H9 (cell line): ENCODE results near the gene HCFC2. TPM values are rescaled to one million over a fixed set of nuclear protein-coding genes. Genes with fewer than 3 reads are reported as not detected.

Experiments used
- DNase-seq: peaks from one replicate; pipeline ENCODE4 v3.0.0-alpha.2; 2017
- H2AFZ ChIP-seq: one replicate; pipeline ENCODE4 v1.6.1; 2013; ENCODE audit warnings: mild to moderate bottlenecking, low read length, control low read depth, moderate library complexity
- H2AK5ac ChIP-seq: 2 replicates; pipeline ENCODE4 v1.6.1; 2013; ENCODE audit warnings: low read length, control low read depth, mixed read lengths; ENCODE audit not compliant: insufficient read length
- H2BK120ac ChIP-seq: one replicate; pipeline ENCODE4 v1.6.1; 2013; ENCODE audit warnings: low read depth, mild to moderate bottlenecking, low read length, control low read depth, inconsistent platforms; ENCODE audit not compliant: poor library complexity, severe bottlenecking
- H2BK12ac ChIP-seq: 2 replicates; pipeline ENCODE4 v1.6.1; 2013; ENCODE audit warnings: low read length, control low read depth, mixed read lengths, low read depth; ENCODE audit not compliant: insufficient read length
- H2BK15ac ChIP-seq: 2 replicates; pipeline ENCODE4 v1.6.1; 2013; ENCODE audit warnings: low read depth, low read length, control low read depth
- H2BK20ac ChIP-seq: one replicate; pipeline ENCODE4 v1.6.1; 2013; ENCODE audit warnings: low read depth, mild to moderate bottlenecking, low read length, control low read depth, inconsistent platforms; ENCODE audit not compliant: poor library complexity, severe bottlenecking
- H2BK5ac ChIP-seq: 2 replicates; pipeline ENCODE4 v1.6.1; 2013; ENCODE audit warnings: low read length, control low read depth, mixed read lengths; ENCODE audit not compliant: insufficient read length
- H3K14ac ChIP-seq: 2 replicates; pipeline ENCODE4 v1.6.1; 2013; ENCODE audit warnings: low read length, control low read depth; ENCODE audit not compliant: insufficient read depth
- H3K18ac ChIP-seq: 2 replicates; pipeline ENCODE4 v1.6.1; 2013; ENCODE audit warnings: low read depth, mild to moderate bottlenecking, mixed read lengths, low read length, control low read depth; ENCODE audit not compliant: insufficient read length
- H3K23ac ChIP-seq: 2 replicates; pipeline ENCODE4 v1.6.1; 2013; ENCODE audit warnings: low read length, control low read depth, mixed read lengths, low read depth; ENCODE audit not compliant: insufficient read length
- H3K23me2 ChIP-seq: 2 replicates; pipeline ENCODE4 v1.6.1; 2013; ENCODE audit warnings: low read depth, mild to moderate bottlenecking, mixed read lengths, low read length, control low read depth; ENCODE audit not compliant: insufficient read length, poor library complexity, severe bottlenecking
- H3K27ac ChIP-seq: 2 replicates; pipeline ENCODE4 v1.5.1; 2013; ENCODE audit warnings: low read length, control low read depth, mixed read lengths, low read depth; ENCODE audit not compliant: insufficient read length
- H3K27me3 ChIP-seq: 2 replicates; pipeline ENCODE4 v1.6.1; 2013; ENCODE audit warnings: low read length, control low read depth, inconsistent platforms; ENCODE audit not compliant: insufficient read depth
- H3K4ac ChIP-seq: 2 replicates; pipeline ENCODE4 v1.6.1; 2013; ENCODE audit warnings: low read depth, mild to moderate bottlenecking, control low read depth, inconsistent platforms, low read length, moderate library complexity
- H3K4me1 ChIP-seq: 2 replicates; pipeline ENCODE4 v1.6.1; 2013; ENCODE audit warnings: low read length, control low read depth, inconsistent platforms; ENCODE audit not compliant: insufficient read depth
- H3K4me2 ChIP-seq: 2 replicates; pipeline ENCODE4 v1.6.1; 2013; ENCODE audit warnings: low read length, control low read depth, mixed read lengths; ENCODE audit not compliant: insufficient read length, insufficient read depth
- H3K56ac ChIP-seq: 2 replicates; pipeline ENCODE4 v1.6.1; 2013; ENCODE audit warnings: low read depth, mild to moderate bottlenecking, mixed read lengths, low read length, control low read depth; ENCODE audit not compliant: insufficient read length
- H3K79me1 ChIP-seq: 2 replicates; pipeline ENCODE4 v1.6.1; 2013; ENCODE audit warnings: low read depth, mild to moderate bottlenecking, moderate library complexity, low read length, control low read depth, inconsistent platforms; ENCODE audit not compliant: insufficient read depth, poor library complexity, severe bottlenecking
- H3K79me2 ChIP-seq: 2 replicates; pipeline ENCODE4 v1.6.1; 2013; ENCODE audit warnings: low read length, control low read depth, inconsistent platforms; ENCODE audit not compliant: insufficient read depth
- H3K9ac ChIP-seq: 2 replicates; pipeline ENCODE4 v1.6.1; 2013; ENCODE audit warnings: low read length, control low read depth, mixed read lengths; ENCODE audit not compliant: insufficient read length; ENCODE audit errors: extremely low read depth
- H3K9me3 ChIP-seq: one replicate; pipeline ENCODE4 v1.6.1; 2013; ENCODE audit warnings: low read depth, low read length, inconsistent platforms; ENCODE audit not compliant: control insufficient read depth
- H3T11ph ChIP-seq: one replicate; pipeline ENCODE4 v1.6.1; 2013; ENCODE audit warnings: mild to moderate bottlenecking, low read length, control low read depth, inconsistent platforms
- H4K20me1 ChIP-seq: one replicate; pipeline ENCODE4 v1.6.1; 2013; ENCODE audit not compliant: control insufficient read depth, insufficient read length, insufficient read depth
- H4K5ac ChIP-seq: 2 replicates; pipeline ENCODE4 v1.6.1; 2013; ENCODE audit warnings: low read depth, mild to moderate bottlenecking, mixed read lengths, low read length, control low read depth; ENCODE audit not compliant: insufficient read length
- H4K8ac ChIP-seq: replicated peaks from 2 replicates; pipeline ENCODE4 v1.6.1; 2013; ENCODE audit warnings: low read length, control low read depth, mixed read lengths, low read depth; ENCODE audit not compliant: insufficient read length
- H4K91ac ChIP-seq: 2 replicates; pipeline ENCODE4 v1.6.1; 2013; ENCODE audit warnings: low read depth, mild to moderate bottlenecking, moderate library complexity, mixed read lengths, low read length, control low read depth; ENCODE audit not compliant: insufficient read length
- H3K27ac Mint-ChIP-seq, 3 experiments: 2 replicates in 2 of 3; 3 replicates in 1 of 3; pipeline ENCODE4 v1.8.0; 2020 to 2021; ENCODE audit warnings: mixed read lengths in 3 of 3, mild to moderate bottlenecking in 1 of 3, moderate library complexity in 1 of 3
- H3K27me3 Mint-ChIP-seq: 2 replicates; pipeline ENCODE4 v1.8.0; 2021; ENCODE audit warnings: low read depth, mild to moderate bottlenecking, moderate library complexity, mixed read lengths
- H3K36me3 Mint-ChIP-seq, 3 experiments: 2 replicates in 2 of 3; 3 replicates in 1 of 3; pipeline ENCODE4 v1.8.0; 2020 to 2021; ENCODE audit warnings: low read depth in 3 of 3, mixed read lengths in 3 of 3; ENCODE audit not compliant: insufficient read depth in 1 of 3
- H3K4me1 Mint-ChIP-seq, 2 experiments: 2 replicates each; pipeline ENCODE4 v1.8.0; 2020; ENCODE audit warnings: mixed read lengths in 2 of 2
- H3K4me3 Mint-ChIP-seq, 2 experiments: 2 replicates in 1 of 2; 3 replicates in 1 of 2; pipeline ENCODE4 v1.8.0; 2020 to 2021; ENCODE audit warnings: mild to moderate bottlenecking in 2 of 2, mixed read lengths in 2 of 2, moderate library complexity in 1 of 2
- H3K9me3 Mint-ChIP-seq, 2 experiments: 2 replicates in 1 of 2; 3 replicates in 1 of 2; pipeline ENCODE4 v1.8.0; 2020; ENCODE audit warnings: mild to moderate bottlenecking in 2 of 2, mixed read lengths in 2 of 2, moderate library complexity in 1 of 2
- CTCF ChIP-seq: fragments of 200-600 bp; sonication (generic); conservative IDR thresholded peaks from 3 replicates; pipeline ENCODE4 v1.8.0; 2021; ENCODE audit warnings: antibody characterized with exemption, mild to moderate bottlenecking
- WGBS: extraction: QIAGEN DNeasy Blood & Tissue Kit; methylation state at CpG from one replicate; pipeline ENCODE4 v1.1.7; 2013; ENCODE audit warnings: missing lambda C conversion rate, low lambda C conversion rate, mixed read lengths; ENCODE audit not compliant: insufficient read length; ENCODE audit errors: extremely low coverage; 5-methylcytosine and 5-hydroxymethylcytosine counted together
- total RNA-seq: library from RNA; stranded (reverse); gene quantifications from 2 replicates; pipeline ENCODE4 v1.2.1, GENCODE V29; 2021

HCFC2 gene
- total RNA-seq, 1 experiment from 2014 or later = 1.9 TPM

GRCh38 chr12:104079024-104079423 is 14.7 kb downstream of the HCFC2 start:
- no peak overlapping the region for H2BK15ac ChIP-seq
- H2BK20ac ChIP-seq = no peak overlapping the region
- no peaks in the 10 kb centered on the region for H3K79me2 ChIP-seq
- no peak for TF ChIP-seq CTCF
- H3K23ac ChIP-seq = no peak overlapping the region
- no peak overlapping the region for H3K56ac ChIP-seq
- Mint-ChIP-seq H3K27me3 (no peaks in the 10 kb centered on the region), H3K9me3 (no peaks in the 10 kb centered on the region), H3K27ac (no peak overlapping the region), H3K4me1 (no peaks in the 10 kb centered on the region), H3K4me3 (no peak overlapping the region), H3K36me3 (no peaks in the 10 kb centered on the region)
- no peak overlapping the region for H2BK120ac ChIP-seq
- H2BK12ac ChIP-seq = no peak overlapping the region
- no peak overlapping the region for H3K14ac ChIP-seq
- H3K18ac ChIP-seq = no peak overlapping the region
- H3K4ac ChIP-seq = no peak overlapping the region
- no peak overlapping the region for H4K91ac ChIP-seq
- H4K8ac ChIP-seq = no peak overlapping the region
- no peak overlapping the region for H3T11ph ChIP-seq
- H2BK5ac ChIP-seq = no peak overlapping the region
- H2AFZ ChIP-seq = no peak overlapping the region
- no peak overlapping the region for H3K27ac ChIP-seq
- H3K9ac ChIP-seq = no peak overlapping the region
- WGBS = no CpG with 5 or more reads among the region's 1 CpG
- no peak overlapping the region for H3K4me2 ChIP-seq
- H3K9me3 ChIP-seq = no peaks in the 10 kb centered on the region
- H2AK5ac ChIP-seq = no peak overlapping the region
- H3K4me1 ChIP-seq = no peaks in the 10 kb centered on the region
- H3K23me2 ChIP-seq = no peaks in the 10 kb centered on the region
- H3K79me1 ChIP-seq = no peaks in the 10 kb centered on the region
- DNase-seq = no peak
- no peaks in the 10 kb centered on the region for H4K20me1 ChIP-seq
- H4K5ac ChIP-seq = no peak overlapping the region
- no peaks in the 10 kb centered on the region for H3K27me3 ChIP-seq
